ENCODE results near the gene FRMD3.

- TF ChIP-seq, protein P1, sequence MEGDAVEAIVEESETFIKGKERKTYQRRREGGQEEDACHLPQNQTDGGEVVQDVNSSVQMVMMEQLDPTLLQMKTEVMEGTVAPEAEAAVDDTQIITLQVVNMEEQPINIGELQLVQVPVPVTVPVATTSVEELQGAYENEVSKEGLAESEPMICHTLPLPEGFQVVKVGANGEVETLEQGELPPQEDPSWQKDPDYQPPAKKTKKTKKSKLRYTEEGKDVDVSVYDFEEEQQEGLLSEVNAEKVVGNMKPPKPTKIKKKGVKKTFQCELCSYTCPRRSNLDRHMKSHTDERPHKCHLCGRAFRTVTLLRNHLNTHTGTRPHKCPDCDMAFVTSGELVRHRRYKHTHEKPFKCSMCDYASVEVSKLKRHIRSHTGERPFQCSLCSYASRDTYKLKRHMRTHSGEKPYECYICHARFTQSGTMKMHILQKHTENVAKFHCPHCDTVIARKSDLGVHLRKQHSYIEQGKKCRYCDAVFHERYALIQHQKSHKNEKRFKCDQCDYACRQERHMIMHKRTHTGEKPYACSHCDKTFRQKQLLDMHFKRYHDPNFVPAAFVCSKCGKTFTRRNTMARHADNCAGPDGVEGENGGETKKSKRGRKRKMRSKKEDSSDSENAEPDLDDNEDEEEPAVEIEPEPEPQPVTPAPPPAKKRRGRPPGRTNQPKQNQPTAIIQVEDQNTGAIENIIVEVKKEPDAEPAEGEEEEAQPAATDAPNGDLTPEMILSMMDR (IDR thresholded peaks at IDR 0.05): no peak
- TF ChIP-seq POLR2AphosphoS5 (IDR thresholded peaks at IDR 0.05; ENCODE audit: low read depth, low read length): no peak
- TF ChIP-seq, protein P2, sequence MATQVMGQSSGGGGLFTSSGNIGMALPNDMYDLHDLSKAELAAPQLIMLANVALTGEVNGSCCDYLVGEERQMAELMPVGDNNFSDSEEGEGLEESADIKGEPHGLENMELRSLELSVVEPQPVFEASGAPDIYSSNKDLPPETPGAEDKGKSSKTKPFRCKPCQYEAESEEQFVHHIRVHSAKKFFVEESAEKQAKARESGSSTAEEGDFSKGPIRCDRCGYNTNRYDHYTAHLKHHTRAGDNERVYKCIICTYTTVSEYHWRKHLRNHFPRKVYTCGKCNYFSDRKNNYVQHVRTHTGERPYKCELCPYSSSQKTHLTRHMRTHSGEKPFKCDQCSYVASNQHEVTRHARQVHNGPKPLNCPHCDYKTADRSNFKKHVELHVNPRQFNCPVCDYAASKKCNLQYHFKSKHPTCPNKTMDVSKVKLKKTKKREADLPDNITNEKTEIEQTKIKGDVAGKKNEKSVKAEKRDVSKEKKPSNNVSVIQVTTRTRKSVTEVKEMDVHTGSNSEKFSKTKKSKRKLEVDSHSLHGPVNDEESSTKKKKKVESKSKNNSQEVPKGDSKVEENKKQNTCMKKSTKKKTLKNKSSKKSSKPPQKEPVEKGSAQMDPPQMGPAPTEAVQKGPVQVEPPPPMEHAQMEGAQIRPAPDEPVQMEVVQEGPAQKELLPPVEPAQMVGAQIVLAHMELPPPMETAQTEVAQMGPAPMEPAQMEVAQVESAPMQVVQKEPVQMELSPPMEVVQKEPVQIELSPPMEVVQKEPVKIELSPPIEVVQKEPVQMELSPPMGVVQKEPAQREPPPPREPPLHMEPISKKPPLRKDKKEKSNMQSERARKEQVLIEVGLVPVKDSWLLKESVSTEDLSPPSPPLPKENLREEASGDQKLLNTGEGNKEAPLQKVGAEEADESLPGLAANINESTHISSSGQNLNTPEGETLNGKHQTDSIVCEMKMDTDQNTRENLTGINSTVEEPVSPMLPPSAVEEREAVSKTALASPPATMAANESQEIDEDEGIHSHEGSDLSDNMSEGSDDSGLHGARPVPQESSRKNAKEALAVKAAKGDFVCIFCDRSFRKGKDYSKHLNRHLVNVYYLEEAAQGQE (IDR thresholded peaks at IDR 0.05; ENCODE audit: insufficient read depth in 1 of 2, low read depth in 2 of 2, low read length in 1 of 2): no peak
Observed at GRCh38 chr9:83454076-83454475, 84.1 kb downstream of the FRMD3 start.

All from Panc1 (cell line).